ENCODE data around the gene DPH7.
"Not testable (repeated sequence)": the region's sequence is repeated elsewhere in the genome, so short reads cannot be mapped to it uniquely, and the experiment has no call there.

The DPH7 gene

GRCh38 chr9:137521405-137521985, 57.2 kb downstream of the DPH7 start:
- no peak overlapping the region for H3K4me3 ChIP-seq (ENCODE audit: low read depth, low read length)

DNA sequence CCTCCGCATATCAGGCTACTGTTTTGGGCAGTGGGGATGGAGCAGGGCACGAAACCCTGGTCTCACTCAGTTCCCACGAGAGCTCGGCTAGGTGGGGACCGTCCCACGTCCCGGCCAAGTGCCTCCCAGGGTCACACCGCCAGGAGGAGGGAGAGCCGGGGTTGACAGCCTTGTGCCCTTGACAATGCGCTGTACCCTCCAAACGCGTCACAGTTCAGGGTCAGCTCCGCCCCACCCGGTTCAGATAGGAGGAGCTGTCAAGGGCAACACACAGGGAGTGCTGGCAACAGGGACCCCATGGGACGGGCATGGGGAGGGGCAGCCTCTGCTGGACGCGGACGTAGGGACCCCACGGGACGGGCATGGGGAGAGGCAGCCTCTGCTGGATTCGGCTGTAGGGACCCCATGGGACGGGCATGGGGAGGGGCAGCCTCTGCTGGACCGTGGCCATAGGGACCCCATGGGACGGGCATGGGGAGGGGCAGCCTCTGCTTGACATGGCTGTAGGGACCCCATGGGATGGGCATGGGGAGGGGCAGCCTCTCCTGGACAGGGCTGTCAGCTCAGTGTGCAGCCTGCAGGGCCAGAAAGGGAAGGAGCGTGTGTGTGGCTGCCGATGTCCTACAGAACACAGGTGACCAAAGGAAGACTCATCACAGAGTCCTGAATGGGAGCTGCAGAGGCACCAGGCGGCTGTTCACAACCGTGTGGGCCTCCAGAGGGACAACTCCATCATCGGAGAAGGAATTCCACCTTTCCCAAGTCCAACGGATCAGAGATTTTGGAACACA, 57.9 kb downstream of the DPH7 start:
- no peak overlapping the region for H3K4me3 ChIP-seq (ENCODE audit: low read depth, low read length)

DNA sequence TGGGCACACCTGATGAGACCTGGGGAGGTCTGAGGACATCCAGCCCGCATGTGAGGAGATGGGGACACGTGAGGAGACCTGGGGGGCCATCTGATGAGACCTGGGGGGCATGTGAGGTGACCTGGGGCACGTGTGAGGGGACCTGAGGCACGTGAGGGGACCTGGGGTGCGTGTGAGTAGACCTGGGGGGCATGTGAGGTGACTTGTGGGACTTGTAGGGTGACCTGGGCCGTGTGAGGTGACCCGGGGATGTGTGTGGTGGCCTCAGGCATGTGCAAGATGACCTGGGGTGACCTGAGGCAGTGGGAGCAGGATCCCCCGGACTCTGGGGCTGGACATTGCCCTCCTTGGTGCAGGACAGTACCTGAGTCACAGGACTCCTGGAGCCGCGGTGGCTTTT, 59.2 kb downstream of the DPH7 start:
- no peak overlapping the region for H3K4me3 ChIP-seq (ENCODE audit: low read depth, low read length)

GRCh38 chr9:137518661-137519459, 59.9 kb downstream of the DPH7 start:
- not testable (repeated sequence) for H3K4me3 ChIP-seq (ENCODE audit: low read depth, low read length)

GRCh38 chr9:137516144-137516917, 62.4 kb downstream of the DPH7 start:
- no peak overlapping the region for H3K4me3 ChIP-seq (ENCODE audit: low read depth, low read length)

- no peak overlapping the region for H3K4me3 ChIP-seq (ENCODE audit: low read depth, low read length)
Observed at GRCh38 chr9:137515338-137515724, 63.4 kb downstream of the DPH7 start.

DNA sequence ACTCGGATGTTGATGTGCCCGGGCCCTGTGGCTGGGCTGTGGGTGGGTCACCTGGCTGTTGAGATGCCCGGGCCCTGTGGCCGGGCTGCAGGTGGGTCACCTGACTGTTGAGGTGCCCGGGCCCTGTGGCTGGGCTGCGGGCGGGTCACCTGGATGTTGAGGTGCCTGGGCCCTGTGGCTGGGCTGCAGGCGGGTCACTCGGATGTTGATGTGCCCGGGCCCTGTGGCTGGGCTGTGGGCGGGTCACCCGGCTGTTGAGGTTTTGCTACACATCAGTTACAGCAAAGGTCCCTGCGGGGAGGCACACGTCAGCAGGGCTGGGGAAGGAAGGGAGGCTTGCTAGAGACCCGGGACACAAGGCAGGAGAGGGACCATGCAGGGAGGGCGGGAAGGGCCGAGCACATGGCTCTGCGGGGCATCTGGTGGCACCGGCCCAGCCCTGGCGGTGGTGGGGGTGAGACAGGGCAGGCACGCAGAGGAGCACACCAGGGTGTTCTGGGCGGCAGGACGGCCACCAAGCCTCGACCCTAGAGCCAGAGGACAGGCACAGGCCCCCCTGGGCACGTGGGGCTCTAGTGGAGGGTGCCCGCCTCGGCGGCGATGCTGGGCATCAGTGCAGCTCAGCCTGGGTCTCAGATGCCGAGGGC, 63.9 kb downstream of the DPH7 start:
- no peak overlapping the region for H3K4me3 ChIP-seq (ENCODE audit: low read depth, low read length)

- not testable (repeated sequence) for H3K4me3 ChIP-seq (ENCODE audit: low read depth, low read length)
Observed at GRCh38 chr9:137513801-137514570, 64.7 kb downstream of the DPH7 start.

DNA sequence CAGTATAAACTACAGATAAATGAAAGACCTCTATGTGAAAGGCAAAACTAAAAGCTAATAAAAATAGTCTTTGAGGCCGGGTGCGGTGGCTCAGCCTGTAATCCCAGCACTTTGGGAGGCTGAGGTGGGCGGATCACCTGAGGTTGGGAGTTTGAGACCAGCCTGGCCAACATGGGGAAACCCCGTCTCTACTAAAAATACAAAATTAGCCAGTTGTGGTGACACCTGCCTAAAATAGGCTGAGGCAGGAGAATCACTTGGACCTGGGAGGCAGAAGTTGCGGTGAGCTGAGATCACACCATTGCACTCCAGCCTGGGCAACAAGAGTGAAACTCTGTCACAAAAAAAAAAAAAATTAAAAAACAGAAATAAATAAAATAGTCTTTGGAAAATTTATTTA, 65.6 kb downstream of the DPH7 start:
- not testable (repeated sequence) for H3K4me3 ChIP-seq (ENCODE audit: low read depth, low read length)

DNA sequence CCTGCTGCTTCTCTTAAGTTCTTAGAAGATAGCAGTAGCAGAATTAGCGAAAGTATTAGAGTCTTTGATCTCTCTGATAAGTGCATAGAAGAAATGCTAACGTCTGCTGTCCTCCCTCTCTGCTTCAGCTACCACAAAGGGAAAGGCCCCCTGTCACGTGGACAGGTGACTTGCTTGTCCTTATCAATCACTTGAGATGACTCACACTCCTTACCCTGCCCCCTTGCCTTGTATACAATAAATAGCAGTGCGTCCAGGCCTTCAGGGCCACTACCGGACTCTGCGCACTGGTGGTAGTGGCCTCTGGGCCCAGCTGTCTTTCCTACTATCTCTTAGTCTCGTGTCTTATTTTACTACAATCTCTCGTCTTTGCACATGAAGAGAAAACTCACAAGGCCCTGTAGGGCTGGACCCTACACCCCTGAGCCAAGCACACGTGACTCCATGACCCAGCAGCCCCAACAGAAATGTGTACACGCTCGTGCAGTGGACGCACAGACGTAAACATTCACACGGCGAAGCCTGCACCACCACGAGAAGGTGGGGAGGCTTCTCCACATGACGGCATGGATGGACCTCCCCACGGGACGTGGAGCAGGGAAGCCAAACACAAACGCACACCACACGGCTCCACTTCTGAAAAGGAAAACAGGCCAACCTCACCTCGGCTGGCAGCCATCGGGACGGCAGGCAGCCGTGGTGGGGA, 66.8 kb downstream of the DPH7 start:
- no peak overlapping the region for H3K4me3 ChIP-seq (ENCODE audit: low read depth, low read length)

- H3K4me3 ChIP-seq (ENCODE audit: low read depth, low read length): not testable (repeated sequence)
Observed at GRCh38 chr9:137511126-137511525, 67.6 kb downstream of the DPH7 start.

DNA sequence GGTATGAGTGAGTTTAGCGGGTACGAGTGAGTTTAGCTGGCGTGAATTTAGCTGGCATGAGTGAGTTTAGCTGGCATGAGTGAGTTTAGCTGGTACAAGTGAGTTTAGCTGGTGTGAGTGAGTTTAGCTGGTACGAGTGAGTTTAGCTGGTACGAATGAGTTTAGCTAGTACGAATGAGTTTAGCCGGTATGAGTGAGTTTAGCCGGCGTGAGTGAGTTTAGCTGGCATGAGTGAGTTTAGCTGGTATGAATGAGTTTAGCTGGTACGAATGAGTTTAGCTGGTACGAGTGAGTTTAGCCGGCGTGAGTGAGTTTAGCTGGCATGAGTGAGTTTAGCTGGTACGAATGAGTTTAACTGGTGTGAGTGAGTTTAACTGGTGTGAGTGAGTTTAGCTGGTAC, 69.5 kb downstream of the DPH7 start:
- H3K4me3 ChIP-seq (ENCODE audit: low read depth, low read length): no peak overlapping the region

DNA sequence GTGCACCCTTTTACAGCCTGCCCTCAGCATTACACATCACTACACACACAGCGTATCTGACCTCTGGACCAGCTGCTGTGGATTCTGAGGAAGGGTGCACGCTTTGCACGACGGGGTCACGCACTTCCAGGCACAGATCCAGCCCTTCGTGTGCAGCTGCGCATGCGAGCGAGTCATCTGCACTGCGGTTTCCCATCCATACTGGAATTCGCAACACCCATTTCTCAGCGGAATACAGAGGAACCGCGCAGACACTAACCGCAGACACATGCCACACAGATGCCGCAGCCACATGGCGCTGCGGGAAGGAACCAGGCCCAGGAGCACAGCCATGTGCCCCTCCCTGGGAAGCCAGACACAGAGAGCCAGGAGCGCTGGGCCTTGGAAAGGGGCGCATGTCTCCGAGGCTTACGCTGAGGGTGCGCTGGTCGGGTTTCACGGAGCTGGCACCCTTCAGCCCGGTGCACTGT, 72.0 kb downstream of the DPH7 start:
- H3K4me3 ChIP-seq (ENCODE audit: low read depth, low read length): no peak overlapping the region

DNA sequence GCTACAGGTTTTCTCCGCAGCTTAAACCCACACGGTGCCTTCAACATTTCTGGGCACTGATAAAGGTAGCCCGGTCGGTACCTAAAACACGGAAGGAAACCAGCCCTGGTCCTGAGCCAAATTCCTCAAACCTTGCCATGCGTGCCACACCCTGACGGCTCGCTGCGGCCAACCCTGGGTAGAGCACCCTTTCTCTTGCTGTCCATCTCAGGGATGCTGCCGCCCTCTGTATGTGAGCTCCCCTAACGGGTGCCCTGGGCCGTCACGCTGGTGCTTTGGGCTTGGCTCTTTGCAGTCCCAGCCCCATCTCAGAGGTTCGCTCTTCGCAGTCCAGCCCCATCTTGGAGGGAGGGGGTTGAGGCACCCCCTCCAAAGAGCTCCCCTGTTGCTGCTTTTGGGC, 72.5 kb downstream of the DPH7 start:
- H3K4me3 ChIP-seq (ENCODE audit: low read depth, low read length): no peak overlapping the region

- no peak overlapping the region for H3K4me3 ChIP-seq (ENCODE audit: low read depth, low read length)
Observed at GRCh38 chr9:137505421-137506140, 73.1 kb downstream of the DPH7 start.
